GM18498 (cell line): ENCODE measurements around the gene PADI4.

ENCODE experiments used
- ATAC-seq: cut with Tn5 transposase; IDR thresholded peaks from one replicate; pipeline ENCODE4 v1.9.1; 2021; ENCODE audit warnings: mild to moderate bottlenecking, moderate library complexity; ENCODE audit not compliant: unreplicated experiment

PADI4 gene, protein sequence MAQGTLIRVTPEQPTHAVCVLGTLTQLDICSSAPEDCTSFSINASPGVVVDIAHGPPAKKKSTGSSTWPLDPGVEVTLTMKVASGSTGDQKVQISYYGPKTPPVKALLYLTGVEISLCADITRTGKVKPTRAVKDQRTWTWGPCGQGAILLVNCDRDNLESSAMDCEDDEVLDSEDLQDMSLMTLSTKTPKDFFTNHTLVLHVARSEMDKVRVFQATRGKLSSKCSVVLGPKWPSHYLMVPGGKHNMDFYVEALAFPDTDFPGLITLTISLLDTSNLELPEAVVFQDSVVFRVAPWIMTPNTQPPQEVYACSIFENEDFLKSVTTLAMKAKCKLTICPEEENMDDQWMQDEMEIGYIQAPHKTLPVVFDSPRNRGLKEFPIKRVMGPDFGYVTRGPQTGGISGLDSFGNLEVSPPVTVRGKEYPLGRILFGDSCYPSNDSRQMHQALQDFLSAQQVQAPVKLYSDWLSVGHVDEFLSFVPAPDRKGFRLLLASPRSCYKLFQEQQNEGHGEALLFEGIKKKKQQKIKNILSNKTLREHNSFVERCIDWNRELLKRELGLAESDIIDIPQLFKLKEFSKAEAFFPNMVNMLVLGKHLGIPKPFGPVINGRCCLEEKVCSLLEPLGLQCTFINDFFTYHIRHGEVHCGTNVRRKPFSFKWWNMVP

DNA sequence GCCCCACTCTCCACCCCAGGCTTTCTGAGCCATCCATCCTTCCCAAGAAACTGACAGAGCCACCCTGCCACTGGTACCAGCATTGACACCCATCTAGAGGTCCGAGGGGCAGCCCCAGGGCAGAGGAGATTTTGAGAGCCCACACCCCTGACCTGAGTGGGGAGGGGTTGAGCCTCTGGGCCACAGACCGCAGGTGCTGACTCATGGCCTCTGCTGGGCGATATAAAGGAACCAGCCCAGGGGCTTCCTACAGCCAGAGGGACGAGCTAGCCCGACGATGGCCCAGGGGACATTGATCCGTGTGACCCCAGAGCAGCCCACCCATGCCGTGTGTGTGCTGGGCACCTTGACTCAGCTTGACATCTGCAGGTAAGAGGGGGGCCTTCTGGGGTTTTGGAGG is at the start of gene PADI4:
Gene PADI4 (plus strand): TSS at position 252 of the 400 bp plus-strand sequence. CDS start 26 bp downstream, at position 278.
- no peak for ATAC-seq

DNA sequence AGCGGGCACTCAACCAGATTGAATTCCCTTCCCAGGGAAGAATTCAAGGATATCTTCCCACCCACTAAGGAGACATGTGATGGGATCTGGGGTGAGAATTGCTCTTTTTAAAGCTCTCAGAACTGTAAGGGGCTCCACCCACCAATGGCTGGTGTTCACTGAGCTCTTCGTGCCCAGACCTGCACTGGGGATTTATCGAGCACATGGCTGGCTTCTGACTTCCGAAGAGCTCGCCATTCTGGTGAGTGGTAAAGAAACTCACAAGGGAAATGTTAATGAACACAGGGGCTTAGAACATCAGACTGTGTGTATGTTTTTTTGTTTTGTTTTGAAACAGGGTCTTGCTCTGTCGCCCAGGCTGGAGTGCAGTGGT is 49.3 kb upstream of the PADI4 start:
- ATAC-seq: no peak

DNA sequence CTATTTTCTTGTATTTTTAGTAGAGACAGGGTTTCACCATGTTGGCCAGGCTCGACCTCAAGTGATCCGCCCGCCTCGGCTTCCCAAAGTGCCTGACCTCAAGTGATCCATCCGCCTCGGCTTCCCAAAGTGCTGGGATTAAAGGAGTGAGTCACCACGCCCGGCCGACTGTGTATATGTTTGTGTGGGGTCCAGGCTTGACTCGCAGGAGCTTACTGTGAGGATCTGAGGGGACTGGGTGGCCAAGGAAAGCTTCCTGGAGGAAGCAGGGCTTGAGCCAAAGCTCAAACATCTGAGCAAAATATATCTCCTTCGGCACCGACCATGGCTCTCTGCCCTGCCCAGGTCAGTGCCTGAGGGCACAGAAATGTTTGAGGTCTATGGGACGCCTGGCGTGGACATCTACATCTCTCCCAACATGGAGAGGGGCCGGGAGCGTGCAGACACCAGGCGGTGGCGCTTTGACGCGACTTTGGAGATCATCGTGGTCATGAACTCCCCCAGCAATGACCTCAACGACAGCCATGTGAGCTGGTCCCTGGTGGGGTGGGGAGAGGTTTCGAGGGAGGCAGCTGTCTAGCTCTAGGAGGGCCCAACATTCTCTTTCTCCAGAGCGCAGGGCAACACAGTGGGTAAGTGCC is 48.6 kb upstream of the PADI4 start:
- no peak for ATAC-seq

DNA sequence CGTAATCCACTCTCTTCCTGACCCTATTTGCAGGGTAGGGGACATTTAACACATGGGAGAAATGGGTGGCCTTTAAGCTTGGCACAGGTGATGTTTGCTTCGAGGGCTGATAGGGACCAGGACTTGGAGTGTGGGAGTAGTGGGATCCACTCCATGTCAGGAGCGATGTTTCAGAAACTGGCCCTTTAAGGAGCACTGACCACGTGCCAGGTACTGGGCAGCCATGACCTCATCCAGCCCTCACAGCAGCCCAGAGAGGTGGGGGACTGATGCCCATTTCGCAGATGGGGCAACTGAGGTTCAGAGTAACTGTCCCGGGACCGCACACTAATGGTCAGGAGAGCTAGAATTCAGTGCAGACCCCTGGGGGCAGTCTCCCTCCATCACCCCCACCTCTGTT is 47.7 kb upstream of the PADI4 start:
- ATAC-seq: no peak

DNA sequence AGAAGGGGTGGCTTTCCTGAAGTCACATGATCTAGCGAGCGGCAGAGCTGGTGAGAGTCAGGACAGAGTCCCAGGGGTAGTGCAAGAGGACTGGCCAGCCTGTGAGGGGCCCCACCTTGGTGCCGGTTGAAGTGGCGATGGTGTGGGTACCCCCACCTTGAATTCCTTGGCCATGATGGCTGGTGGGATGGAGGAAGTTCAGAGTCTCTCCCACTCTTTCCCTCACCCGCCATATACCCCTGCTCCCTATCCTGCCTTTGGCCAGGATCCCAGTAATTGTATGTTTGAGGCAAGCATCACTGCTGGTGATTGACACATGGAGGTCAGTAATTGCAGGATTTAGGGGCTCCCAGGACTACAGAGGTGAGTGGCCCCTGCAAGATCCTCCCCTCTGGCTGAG is 47.3 kb upstream of the PADI4 start:
- no peak for ATAC-seq

DNA sequence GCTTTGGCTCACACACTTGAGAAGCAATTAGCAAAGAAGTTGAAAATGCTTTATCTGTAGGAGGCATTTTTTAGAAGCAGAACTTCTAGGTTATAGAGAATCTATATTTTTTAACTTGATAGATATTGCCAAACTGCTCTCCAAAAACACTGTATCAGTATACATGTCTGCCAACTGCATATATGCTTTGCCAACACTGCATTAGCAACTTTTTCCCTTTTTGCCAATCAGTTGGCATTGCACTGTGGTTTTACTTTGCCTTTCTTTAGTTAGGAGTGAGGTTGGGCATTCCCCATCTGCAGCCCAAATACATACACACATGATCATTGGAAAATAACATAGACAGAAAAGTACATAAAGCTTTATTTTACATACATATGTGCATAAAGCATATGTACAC is 44.1 kb upstream of the PADI4 start:
- no peak for ATAC-seq

DNA sequence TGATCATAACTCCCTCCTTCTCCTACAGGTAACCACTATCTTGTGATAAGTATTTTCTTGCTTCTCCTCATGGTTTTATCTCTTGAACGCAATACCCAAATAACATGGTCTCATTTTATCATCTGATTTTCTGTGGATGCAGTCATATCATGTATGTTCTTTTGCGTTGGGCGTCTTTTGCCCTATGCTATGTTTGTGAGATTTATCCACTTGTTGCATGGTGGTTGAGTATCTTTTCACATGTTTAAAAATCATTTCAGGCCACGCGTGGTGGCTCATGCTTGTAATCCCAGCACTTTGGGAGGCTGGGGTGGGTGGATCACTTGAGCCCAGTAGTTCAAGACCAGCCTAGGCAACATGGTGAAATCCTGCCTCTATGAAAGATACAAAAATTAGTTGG is 43.5 kb upstream of the PADI4 start:
- no peak for ATAC-seq

DNA sequence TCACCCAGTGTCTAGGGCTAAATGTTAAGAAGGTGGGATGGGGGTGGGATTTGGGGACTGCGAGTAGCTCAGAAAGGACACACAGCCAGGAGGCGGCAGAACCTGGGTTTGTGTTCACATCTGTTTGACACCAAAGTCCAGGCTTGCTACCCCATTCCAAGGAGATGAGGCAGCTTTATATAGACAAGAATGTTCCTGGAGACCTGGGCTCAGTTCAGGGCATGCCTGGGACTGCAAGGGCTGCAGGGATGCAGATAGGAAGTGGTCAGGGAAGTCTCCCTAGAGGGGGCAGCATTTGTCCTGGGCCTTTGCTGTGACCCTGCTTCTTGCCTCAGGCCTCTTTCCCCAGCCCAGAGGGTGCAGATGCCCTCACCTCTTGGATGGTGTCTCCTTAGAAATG is 42.8 kb upstream of the PADI4 start:
- ATAC-seq: no peak

DNA sequence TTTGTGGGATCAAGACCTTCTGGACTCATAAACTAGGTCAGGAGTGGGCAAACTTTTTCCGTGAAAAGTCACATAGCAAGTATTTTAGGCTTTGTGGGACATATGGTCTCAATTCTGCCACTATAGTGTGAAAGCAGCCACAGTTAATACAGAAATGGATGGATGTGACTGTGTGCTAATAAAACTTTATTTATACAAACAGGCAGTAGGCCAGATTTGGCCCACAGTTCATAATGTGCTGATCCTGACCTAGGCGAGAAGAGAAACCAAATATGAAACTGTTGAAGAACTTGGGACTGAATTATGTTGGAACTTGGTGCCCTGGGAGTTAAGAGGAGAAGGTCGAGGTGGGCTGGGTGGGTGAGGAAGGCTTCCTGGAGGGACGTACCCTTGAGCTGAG is 42.0 kb upstream of the PADI4 start:
- no peak for ATAC-seq

DNA sequence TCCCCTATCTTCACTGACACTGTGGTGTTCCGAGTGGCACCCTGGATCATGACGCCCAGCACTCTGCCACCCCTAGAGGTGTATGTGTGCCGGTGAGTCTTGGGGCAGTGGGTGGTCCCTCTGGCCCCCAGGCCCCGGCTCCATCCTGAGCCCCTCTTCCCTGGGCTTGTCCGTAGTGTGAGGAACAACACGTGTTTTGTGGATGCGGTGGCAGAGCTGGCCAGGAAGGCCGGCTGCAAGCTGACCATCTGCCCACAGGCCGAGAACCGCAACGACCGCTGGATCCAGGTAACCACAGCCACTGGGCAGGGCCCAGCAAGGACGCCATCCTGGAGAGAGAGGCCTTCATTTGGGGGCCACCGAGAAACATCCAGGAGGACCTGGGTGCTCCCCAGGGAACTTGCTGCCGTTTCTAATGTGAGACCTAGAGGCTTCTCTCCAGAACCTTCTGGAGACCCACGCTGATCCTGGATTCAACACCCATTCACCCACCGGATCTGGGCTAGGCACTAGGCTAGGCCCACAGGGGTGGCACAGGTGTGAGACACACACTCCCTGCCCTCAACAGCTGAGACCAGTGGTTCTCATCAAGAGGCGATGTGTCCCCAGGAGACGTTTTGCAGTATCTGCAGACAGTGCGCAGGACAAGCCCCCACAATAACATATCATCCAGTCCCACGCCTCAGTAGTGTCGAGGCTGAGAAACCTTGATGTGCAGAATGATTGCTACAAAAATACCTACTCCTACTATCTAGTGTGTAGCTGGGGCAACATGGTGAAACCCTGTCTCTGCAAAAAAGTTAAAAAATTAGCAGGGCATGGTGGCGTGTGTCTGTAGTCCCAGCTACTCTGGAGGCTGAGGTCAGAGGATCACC is 36.9 kb upstream of the PADI4 start:
- ATAC-seq: no peak

DNA sequence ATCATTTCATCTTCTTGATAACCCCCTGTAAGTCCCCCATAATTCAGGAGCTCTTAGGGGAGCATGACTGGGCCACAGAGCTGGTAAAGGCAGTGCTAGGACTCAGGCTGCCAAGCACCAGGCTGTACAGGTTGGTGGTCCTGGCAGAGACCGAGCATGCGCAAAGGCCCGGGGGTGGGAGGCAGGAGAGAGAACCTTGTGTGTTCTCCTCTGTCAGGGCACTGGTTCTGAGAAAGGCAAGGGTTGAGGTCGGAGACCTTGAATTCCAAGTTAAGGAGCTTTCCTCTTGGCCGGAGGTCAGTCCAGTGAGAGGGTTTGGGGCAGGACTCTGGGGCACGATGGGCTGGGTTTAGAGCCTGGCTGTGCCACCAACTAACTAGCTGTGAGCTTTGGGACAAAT is 35.9 kb upstream of the PADI4 start:
- no peak for ATAC-seq

DNA sequence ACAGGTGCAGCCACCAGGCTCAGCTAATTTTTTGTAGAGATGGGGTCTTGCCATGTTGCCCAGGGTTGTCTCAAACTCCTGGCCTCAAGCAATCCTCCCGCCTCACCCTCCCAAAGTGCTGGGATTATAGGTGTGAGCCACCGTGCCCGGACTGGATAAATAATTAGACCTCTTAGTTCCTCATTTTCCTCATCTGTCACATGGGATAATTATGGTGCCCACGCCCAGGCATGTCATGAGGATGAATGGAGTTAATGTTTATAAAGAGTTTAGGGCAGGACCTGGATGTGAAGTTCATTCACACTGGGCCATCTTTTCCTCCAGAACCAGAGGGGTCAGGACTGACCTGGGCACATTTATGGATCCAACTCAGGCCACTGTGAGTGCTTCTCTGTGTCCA is 35.4 kb upstream of the PADI4 start:
- ATAC-seq: no peak

DNA sequence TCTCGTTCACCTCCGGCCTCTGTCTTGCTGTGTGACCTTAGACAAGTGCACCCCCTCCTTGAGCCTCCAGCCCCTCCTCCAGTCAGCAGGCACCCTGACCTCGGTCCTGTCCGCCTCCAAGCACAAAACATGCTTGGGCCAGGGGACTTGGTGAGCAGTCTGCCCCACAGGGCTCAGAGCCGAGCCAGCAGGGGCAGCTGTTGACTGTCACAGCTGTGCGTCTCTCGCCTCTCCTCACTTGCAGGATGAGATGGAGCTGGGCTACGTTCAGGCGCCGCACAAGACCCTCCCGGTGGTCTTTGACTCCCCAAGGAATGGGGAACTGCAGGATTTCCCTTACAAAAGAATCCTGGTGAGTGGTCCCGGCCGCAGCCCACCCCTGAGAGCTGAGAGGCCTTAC is 34.9 kb upstream of the PADI4 start:
- no peak for ATAC-seq

DNA sequence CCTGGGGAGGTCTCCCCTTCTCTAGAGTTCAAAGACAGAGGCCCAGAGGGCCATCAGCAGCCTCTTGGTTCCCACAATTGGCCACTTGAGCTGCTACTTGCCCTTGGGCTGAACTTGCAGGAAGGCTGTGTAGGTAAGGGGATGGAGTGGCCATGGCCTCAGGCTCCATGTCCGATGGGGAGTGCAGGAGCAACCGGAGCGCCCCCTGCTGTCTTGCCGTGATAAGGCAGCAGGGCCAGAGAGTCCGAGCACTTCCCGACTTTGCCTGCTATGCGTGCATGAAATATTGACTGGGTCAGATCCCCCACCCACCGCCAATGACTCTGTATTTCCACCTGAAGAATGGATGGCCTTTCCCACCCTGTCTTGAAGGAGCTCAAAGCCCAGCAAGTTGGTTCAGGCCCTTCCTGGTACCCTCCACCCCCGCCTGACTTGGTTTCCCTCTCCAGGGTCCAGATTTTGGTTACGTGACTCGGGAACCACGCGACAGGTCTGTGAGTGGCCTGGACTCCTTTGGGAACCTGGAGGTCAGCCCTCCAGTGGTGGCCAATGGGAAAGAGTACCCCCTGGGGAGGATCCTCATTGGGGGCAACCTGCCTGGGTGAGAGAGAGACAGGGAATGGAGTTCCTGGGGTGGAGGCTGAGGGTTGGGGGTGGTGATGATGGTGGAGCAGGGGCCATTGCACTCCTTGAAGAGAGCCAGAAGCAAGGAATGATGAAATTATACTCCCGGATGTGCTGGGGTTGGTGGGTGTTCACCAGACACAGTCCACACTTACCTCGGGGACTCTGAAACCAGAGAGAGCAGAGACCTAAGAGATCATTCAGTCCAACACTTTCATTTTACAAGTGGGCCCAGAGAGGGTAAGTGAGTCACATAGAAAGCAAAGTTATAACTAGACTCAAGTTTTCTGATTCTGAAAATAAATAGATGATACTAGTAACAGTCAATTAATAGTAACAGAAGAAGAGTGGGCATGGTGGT is 33.5 kb upstream of the PADI4 start:
- no peak for ATAC-seq

DNA sequence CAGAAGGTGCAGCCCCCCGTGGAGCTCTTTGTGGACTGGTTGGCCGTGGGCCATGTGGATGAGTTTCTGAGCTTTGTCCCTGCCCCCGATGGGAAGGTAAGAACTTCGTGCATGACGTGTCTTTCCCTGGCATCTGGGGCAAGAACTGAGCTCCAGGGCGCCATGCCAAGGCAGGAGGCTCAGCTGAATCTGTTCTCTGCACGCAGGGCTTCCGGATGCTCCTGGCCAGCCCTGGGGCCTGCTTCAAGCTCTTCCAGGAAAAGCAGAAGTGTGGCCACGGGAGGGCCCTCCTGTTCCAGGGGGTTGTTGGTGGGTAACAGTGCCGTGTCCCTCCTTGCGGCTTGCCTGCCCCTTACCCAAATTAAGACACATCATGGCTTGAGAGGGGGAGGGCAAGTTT is 31.4 kb upstream of the PADI4 start:
- no peak for ATAC-seq

DNA sequence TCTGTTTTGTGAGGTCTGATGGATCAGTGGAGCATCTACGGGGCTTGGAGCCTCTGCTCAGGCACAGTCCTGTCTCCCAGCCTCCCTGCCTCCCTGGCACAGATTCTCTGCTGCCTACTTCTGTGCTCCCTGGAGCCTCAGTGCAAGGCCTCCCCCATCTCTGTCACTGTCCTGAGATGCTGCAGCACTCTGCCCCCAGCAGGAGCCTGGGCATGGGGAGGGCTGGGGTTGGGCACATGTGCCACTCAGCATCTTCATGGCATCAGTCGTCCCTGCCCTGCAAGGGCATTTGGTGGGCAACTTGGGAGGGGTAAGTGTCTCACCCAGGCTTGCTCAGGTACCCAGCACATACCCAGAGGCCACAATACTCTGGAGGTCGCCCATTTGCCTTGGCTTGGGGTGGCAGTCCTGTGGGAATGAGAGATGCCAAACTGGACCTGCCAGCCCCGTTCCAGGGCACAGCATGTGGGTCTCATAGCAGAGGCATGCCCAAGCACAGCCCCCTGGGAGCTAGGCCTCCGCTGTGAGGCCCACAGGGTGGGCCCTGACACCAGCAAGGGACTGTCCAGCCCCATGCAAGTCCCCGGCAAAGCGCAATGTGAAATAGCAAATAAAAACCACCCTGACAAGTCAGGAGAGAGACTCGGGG is 30.4 kb upstream of the PADI4 start:
- no peak for ATAC-seq

DNA sequence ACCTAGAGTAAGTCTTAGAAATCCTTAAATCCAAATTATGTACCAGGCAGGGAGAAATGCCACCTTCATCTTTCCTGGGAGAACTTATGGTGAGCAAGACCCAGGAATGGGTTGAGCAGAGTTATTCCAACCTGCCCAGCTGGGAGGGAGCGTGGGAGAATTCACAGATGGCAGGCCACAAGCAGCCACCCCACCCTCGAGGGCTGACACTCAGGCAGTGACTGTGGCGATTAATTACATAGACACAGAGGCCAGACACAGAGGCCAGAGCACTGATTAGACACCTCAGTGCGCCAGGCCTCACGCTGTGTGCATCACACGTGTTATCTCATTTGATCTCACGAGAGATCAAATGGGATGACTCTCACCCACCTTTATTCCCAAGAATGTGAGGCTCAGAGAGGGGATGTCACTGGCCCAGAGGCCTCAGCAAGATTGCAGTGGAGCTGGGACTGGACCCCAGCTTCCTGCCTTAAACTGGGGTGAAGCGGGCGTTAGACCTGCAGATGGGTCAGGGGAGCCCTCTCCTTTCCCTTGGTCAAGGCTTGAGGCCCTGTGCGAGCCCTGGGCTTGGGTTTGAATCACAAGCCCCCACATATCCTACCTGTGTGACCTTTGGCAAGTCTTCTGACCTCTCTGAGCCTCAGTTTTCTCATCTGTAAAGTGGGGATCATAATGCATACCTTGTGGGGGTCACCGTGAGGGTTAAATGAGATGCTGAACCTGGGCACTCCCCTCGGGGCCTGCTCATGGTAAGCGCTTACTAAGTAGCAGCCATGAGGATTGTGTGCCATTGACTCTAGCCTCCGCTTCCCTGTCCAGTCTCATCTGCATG is 28.8 kb upstream of the PADI4 start:
- no peak for ATAC-seq

DNA sequence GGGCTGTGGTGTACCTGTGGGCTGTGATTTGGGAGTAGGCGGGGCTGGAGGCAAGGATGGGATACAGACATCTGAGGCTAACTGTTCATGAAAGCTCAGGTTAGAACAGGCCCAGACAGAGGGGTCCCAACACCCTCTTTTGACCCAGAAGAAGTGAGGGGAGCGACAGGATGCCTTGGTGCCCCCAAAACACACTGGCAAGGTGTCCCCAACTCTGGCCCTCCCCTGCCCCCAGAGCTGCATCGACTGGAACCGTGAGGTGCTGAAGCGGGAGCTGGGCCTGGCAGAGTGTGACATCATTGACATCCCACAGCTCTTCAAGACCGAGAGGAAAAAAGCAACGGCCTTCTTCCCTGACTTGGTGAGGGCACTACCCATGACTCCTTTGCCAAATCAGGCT is 27.6 kb upstream of the PADI4 start:
- no peak for ATAC-seq

DNA sequence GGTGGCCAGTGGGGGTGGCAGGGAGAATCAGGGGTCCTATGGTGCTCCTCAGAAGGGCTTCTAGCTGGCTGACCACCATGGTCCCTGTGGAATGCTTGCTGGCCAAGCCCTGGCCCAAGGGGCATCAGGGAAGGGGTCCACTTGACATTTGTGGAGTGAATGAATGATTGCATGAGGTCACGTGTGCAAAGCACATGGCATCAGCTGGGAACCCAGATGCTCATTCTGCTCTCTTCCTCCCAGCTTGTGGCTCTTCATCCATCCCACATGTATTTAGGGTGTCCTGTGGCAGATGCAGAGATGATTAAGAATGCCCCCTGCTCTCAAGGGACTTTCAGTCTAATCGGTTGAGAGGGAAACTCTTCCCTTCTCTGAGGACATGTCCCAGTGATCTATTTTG is 27.1 kb upstream of the PADI4 start:
- ATAC-seq: no peak
